Stimulated activated effector memory CD8-positive, alpha-beta T cell treated with anti-CD3 and anti-CD28 coated beads, Interleukin-12 subunit alpha, Interleukin-12 subunit beta, amount 100 ng/mL, for 72 hours (primary cell): ENCODE data around the gene ETHE1.
A peak's percentile ranks its signal among the peaks of the same experiment; 100 is the strongest.
"Not testable (repeated sequence)": the region's sequence is repeated elsewhere in the genome, so short reads cannot be mapped to it uniquely, and the experiment has no call there.

Experiments used
- ATAC-seq: fragments of 150-1000 bp; cut with Tn5 transposase; 2 replicates; pipeline ENCODE4 v1.10.0; 2021
- DNase-seq, 2 donors: peaks; one replicate each; pipeline ENCODE4 v3.0.0; 2021 to 2022; ENCODE audit warnings: low spot score in 2 of 2
- H3K27ac Mint-ChIP-seq: one replicate; pipeline ENCODE4 v1.8.0; 2022; ENCODE audit warnings: mild to moderate bottlenecking, mixed read lengths
- H3K36me3 Mint-ChIP-seq: one replicate; pipeline ENCODE4 v1.8.0; 2022; ENCODE audit warnings: mild to moderate bottlenecking, mixed read lengths
- H3K4me1 Mint-ChIP-seq: one replicate; pipeline ENCODE4 v1.8.0; 2022; ENCODE audit warnings: mixed read lengths
- H3K4me3 Mint-ChIP-seq: one replicate; pipeline ENCODE4 v1.8.0; 2022; ENCODE audit warnings: mild to moderate bottlenecking, mixed read lengths
- H3K9me3 Mint-ChIP-seq: one replicate; pipeline ENCODE4 v1.8.0; 2022; ENCODE audit warnings: mixed read lengths

Gene ETHE1

GRCh38 chr19:43534816-43535761 is 8.1 kb upstream of the ETHE1 start:
- Mint-ChIP-seq H3K4me3 (peak overlapping the region; percentile 46), H3K4me1 (peaks cover 27% of the 10 kb centered on the region), H3K9me3 (peaks cover 5% of the 10 kb centered on the region), H3K27ac (peak overlapping the region; percentile 83), H3K36me3 (peaks cover 55% of the 10 kb centered on the region)
- DNase-seq = peak in 1 of 2 donors; percentile 57
- ATAC-seq = no peak

GRCh38 chr19:43534305-43534815 is 7.4 kb upstream of the ETHE1 start:
- no peak for ATAC-seq
- no peak for DNase-seq
- Mint-ChIP-seq H3K27ac (peak overlapping the region; percentile 90), H3K4me3 (peak overlapping the region; percentile 90), H3K9me3 (peaks cover 5% of the 10 kb centered on the region), H3K4me1 (peaks cover 27% of the 10 kb centered on the region), H3K36me3 (peaks cover 47% of the 10 kb centered on the region)

DNA sequence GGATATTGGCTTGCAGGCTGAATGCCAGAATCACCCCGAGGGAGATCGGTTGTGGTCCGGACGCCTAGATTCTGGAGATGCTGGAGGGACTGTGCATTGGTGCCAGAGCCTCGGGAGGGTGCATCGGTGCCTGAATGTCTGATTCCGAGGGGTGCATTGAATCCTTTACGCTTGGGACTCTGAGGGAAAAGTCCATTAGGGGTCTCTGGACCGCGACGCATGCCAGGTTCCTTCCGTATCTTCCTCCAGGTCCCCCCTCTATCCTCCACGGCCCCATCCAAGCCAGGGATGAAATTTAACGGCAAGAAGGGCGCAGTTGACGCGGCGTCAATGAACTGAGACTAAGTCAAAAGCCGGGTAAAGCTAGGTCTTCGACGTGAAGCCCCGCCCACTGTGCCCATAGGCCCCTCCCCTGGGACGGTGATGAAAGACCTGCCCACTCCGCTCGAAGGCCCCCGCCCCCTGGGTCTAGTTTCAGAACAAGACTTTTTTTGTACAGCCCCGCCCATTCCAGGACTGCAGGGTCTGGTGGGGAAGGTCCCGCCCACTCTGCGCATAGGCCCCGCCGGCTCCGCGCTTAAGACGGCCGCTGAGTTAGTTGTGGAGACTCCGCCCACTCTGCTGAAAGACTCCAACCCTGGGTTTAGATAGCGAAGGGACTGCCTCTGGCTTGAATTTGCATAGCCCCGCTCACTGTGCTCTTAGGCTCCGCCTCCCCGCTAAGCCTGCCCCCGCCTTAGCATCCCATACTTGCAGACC is 6.7 kb upstream of the ETHE1 start:
- peak; percentile 86 to 98 for DNase-seq
- H3K36me3 Mint-ChIP-seq = peaks cover 42% of the 10 kb centered on the region

GRCh38 chr19:43532962-43533545 is 6.1 kb upstream of the ETHE1 start, which contains the start of gene ZNF575:
TSS of gene ZNF575 (plus strand) at chr19:43533188. CDS start at chr19:43534423, 1,235 bp downstream.
- peak within 1 kb of the TSS; percentile 90 for H3K27ac Mint-ChIP-seq
- peaks cover 35% of the 10 kb centered on the region for H3K36me3 Mint-ChIP-seq
- peaks cover 27% of the 10 kb centered on the region for H3K4me1 Mint-ChIP-seq
- H3K4me3 Mint-ChIP-seq = peak within 1 kb of the TSS; percentile 90
- peak; percentile 71 to 94 for DNase-seq
- no peaks in the 10 kb centered on the region for H3K9me3 Mint-ChIP-seq
- ATAC-seq = peak; percentile 78

More for the DNA sequence above, 6.7 kb upstream of the ETHE1 start:
- Mint-ChIP-seq H3K4me3 (peak overlapping the region; percentile 90), H3K27ac (peak overlapping the region; percentile 90), H3K9me3 (no peaks in the 10 kb centered on the region), H3K4me1 (peaks cover 27% of the 10 kb centered on the region)
- peak; percentile 80 for ATAC-seq

- Mint-ChIP-seq H3K4me3 (peak overlapping the region; percentile 90), H3K27ac (peak overlapping the region; percentile 90), H3K36me3 (peaks cover 32% of the 10 kb centered on the region), H3K4me1 (peaks cover 31% of the 10 kb centered on the region), H3K9me3 (no peaks in the 10 kb centered on the region)
- ATAC-seq = peak; percentile 12
- DNase-seq = no peak
Observed at GRCh38 chr19:43532571-43532961, 5.6 kb upstream of the ETHE1 start.

GRCh38 chr19:43527860-43528622 is 1.0 kb upstream of the ETHE1 start:
- DNase-seq (no peak), ATAC-seq (peak; percentile 38)
- peaks cover 40% of the 10 kb centered on the region for H3K4me1 Mint-ChIP-seq
- H3K36me3 Mint-ChIP-seq = peaks cover 21% of the 10 kb centered on the region
- H3K27ac Mint-ChIP-seq = peak overlapping the region; percentile 63
- H3K9me3 Mint-ChIP-seq = no peaks in the 10 kb centered on the region
- H3K4me3 Mint-ChIP-seq = peak overlapping the region; percentile 92

DNA sequence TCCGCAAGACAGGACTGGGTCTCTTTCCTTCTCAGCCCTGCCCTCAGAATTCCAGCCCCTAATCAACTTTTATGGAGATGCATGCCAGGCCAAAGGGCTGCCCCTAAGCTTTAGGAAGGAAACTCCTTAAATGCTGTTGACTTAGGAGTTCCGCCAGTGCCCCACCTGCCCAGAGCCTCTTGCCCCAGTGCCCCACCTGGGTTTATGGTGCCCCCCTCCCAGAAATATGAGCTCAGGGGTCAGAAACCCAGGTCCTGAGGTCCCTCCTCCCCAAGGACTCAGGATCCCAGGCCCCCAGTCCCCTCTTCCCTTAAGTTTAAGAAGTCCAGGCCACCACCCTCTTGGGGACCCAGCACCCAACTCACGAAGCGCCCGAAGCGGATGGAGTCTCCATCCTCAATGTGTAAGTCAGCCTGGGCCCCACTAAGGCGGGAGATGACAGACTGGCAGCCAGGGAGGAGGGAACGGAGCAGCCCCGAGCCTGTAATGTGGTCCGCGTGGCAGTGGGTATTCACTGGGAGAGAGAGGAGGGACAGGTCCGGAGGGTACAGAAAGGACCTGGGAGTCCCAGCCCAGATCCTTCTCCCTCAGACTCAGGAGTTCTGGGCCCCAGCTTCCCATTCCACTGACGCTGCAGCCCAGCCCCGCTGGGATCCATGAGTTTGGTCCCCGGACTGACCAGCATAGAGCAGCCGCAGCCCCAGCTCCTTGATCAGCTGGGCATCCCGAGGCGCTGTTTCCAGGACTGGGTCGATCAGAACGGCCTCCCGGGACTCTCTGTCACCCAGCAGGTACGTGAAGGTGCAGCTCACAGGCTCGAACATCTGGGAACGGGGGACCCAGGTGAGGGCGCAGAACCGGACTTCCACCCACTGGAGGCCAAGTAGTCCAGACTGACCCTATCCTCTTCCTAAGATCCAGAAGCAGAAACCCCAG is 897 bp downstream of the ETHE1 start:
- peaks cover 32% of the 10 kb centered on the region for H3K4me1 Mint-ChIP-seq
- peak overlapping the region; percentile 63 for H3K27ac Mint-ChIP-seq
- DNase-seq (peak in 1 of 2 donors; percentile 60), ATAC-seq (peak; percentile 42)
- no peaks in the 10 kb centered on the region for H3K9me3 Mint-ChIP-seq
- H3K4me3 Mint-ChIP-seq = peak overlapping the region; percentile 92
- peaks cover 27% of the 10 kb centered on the region for H3K36me3 Mint-ChIP-seq

- Mint-ChIP-seq H3K4me1 (peaks cover 32% of the 10 kb centered on the region), H3K9me3 (no peaks in the 10 kb centered on the region), H3K4me3 (peak overlapping the region; percentile 92), H3K36me3 (peaks cover 34% of the 10 kb centered on the region), H3K27ac (peak overlapping the region; percentile 63)
- peak in 1 of 2 donors; percentile 71 for DNase-seq
- ATAC-seq = peak; percentile 71
Observed at GRCh38 chr19:43524922-43525835, 1.8 kb downstream of the ETHE1 start.

- H3K4me1 Mint-ChIP-seq = peaks cover 39% of the 10 kb centered on the region
- H3K4me3 Mint-ChIP-seq, H3K9me3 Mint-ChIP-seq, ATAC-seq, DNase-seq: not testable (repeated sequence)
- H3K36me3 Mint-ChIP-seq = peaks cover 44% of the 10 kb centered on the region
- H3K27ac Mint-ChIP-seq = peak overlapping the region; percentile 1
Observed at GRCh38 chr19:43523696-43524095, 3.3 kb downstream of the ETHE1 start.

DNA sequence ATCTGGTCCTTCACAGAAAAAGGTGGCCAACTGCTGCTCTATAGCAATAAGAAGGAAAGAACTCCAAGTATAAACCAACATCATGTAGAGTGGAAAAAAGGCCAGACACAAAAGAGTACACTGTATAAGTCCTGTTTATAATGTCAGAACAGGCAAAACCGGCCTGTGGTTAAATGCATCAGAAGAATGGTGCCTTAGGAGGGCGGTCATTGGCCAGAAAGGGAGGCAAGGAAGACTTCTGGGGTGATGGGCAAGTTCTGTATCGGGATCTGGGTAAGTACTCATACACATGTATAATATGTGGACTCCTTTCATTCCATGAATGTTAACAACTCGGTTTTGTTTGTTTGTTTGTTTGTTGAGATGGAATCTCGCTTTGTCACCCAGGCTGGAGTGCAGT is 4.1 kb downstream of the ETHE1 start:
- Mint-ChIP-seq H3K27ac (peak overlapping the region; percentile 1), H3K36me3 (peaks cover 51% of the 10 kb centered on the region), H3K9me3 (no peaks in the 10 kb centered on the region), H3K4me1 (peaks cover 38% of the 10 kb centered on the region), H3K4me3 (no peak overlapping the region)
- ATAC-seq (no peak), DNase-seq (no peak)

- peak; percentile 76 for ATAC-seq
- DNase-seq = peak; percentile 63 to 81
- H3K27ac Mint-ChIP-seq = no peak overlapping the region
- no peak overlapping the region for H3K4me3 Mint-ChIP-seq
- no peaks in the 10 kb centered on the region for H3K9me3 Mint-ChIP-seq
- peaks cover 73% of the 10 kb centered on the region for H3K36me3 Mint-ChIP-seq
- peaks cover 10% of the 10 kb centered on the region for H3K4me1 Mint-ChIP-seq
Observed at GRCh38 chr19:43519436-43520088, 7.4 kb downstream of the ETHE1 start.

- no peaks in the 10 kb centered on the region for H3K9me3 Mint-ChIP-seq
- no peak overlapping the region for H3K4me3 Mint-ChIP-seq
- H3K27ac Mint-ChIP-seq = no peak overlapping the region
- peaks cover 7% of the 10 kb centered on the region for H3K4me1 Mint-ChIP-seq
- H3K36me3 Mint-ChIP-seq = peaks cover 81% of the 10 kb centered on the region
- DNase-seq (no peak), ATAC-seq (no peak)
Observed at GRCh38 chr19:43518051-43518450, 8.9 kb downstream of the ETHE1 start.
